Tibial nerve (tissue), 4 donors: ENCODE data around the gene MYO5A.

Experiments
- EP300 ChIP-seq, 2 donors: sonication (generic); formaldehyde crosslinking; IDR thresholded peaks; one replicate each; pipeline ENCODE4 v1.6.1; 2017; ENCODE audit warnings: antibody characterized with exemption in 2 of 2, mild to moderate bottlenecking in 1 of 2
- POLR2A ChIP-seq, 2 donors: fragments of 450-650 bp; IDR thresholded peaks; one replicate each; pipeline ENCODE4 v1.6.1; 2017; ENCODE audit warnings: antibody characterized with exemption in 2 of 2, mild to moderate bottlenecking in 2 of 2, moderate library complexity in 2 of 2
- TF ChIP-seq, protein P1 (sequence below), 5 experiments: fragments of 200-600 bp in 3 of 5; fragments of 450-650 bp in 2 of 5; sonication (generic) in 3 of 5; IDR thresholded peaks; one replicate each; pipeline ENCODE4 v1.5.1; 2016 to 2019; ENCODE audit warnings: antibody characterized with exemption in 5 of 5, mild to moderate bottlenecking in 3 of 5, moderate library complexity in 2 of 5

GRCh38 chr15:52291204-52291603 lies 237.5 kb downstream of the MYO5A start:
- TF ChIP-seq, protein P1, sequence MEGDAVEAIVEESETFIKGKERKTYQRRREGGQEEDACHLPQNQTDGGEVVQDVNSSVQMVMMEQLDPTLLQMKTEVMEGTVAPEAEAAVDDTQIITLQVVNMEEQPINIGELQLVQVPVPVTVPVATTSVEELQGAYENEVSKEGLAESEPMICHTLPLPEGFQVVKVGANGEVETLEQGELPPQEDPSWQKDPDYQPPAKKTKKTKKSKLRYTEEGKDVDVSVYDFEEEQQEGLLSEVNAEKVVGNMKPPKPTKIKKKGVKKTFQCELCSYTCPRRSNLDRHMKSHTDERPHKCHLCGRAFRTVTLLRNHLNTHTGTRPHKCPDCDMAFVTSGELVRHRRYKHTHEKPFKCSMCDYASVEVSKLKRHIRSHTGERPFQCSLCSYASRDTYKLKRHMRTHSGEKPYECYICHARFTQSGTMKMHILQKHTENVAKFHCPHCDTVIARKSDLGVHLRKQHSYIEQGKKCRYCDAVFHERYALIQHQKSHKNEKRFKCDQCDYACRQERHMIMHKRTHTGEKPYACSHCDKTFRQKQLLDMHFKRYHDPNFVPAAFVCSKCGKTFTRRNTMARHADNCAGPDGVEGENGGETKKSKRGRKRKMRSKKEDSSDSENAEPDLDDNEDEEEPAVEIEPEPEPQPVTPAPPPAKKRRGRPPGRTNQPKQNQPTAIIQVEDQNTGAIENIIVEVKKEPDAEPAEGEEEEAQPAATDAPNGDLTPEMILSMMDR (IDR thresholded peaks at IDR 0.05) = no peak
- TF ChIP-seq POLR2A (IDR thresholded peaks at IDR 0.05) (no peak), EP300 (IDR thresholded peaks at IDR 0.05) (no peak)
